Kidney (tissue), 14 donors: ENCODE data around the gene NR5A1. TPM values are rescaled to one million over a fixed set of nuclear protein-coding genes. Genes with fewer than 3 reads are reported as not detected.
A peak's percentile ranks its signal among the peaks of the same experiment; 100 is the strongest.

Source experiments
- DNase-seq, 5 donors: peaks; one replicate each; pipeline ENCODE4 v3.0.0-alpha.2; 2013 to 2020
- FAIRE-seq: peaks from 2 replicates; lab custom pipeline; 2012; peaks lifted over from hg19 to GRCh38; lab: Jason Lieb, UNC
- H3K27ac ChIP-seq, 2 donors: one replicate each; pipeline ENCODE4 v1.7.0; 2013; ENCODE audit warnings: low read depth in 2 of 2, low read length in 2 of 2, inconsistent platforms in 1 of 2
- H3K27me3 ChIP-seq: one replicate; pipeline ENCODE4 v1.7.1; 2013; ENCODE audit warnings: low read length, inconsistent platforms; ENCODE audit not compliant: control insufficient read depth, insufficient read depth
- H3K36me3 ChIP-seq, 3 donors: one replicate each; pipeline versions ENCODE4 v1.7.0 to v1.7.1; 2013; ENCODE audit warnings: low read length in 3 of 3, control low read depth in 1 of 3, inconsistent platforms in 1 of 3; ENCODE audit not compliant: insufficient read depth in 3 of 3, control insufficient read depth in 2 of 3
- H3K4me1 ChIP-seq, 3 donors: one replicate each; pipeline versions ENCODE4 v1.7.0 to v1.7.1; 2013; ENCODE audit warnings: low read length in 3 of 3, inconsistent platforms in 1 of 3, low read depth in 1 of 3; ENCODE audit not compliant: control insufficient read depth in 2 of 3, insufficient read depth in 2 of 3
- H3K4me3 ChIP-seq, 3 donors: one replicate each; pipeline versions ENCODE4 v1.7.0 to v1.8.1; 2013; ENCODE audit warnings: low read length in 3 of 3, control low read depth in 1 of 3, inconsistent platforms in 1 of 3
- H3K9ac ChIP-seq, 3 donors: one replicate each; pipeline versions ENCODE4 v1.7.0 to v1.7.1; 2013; ENCODE audit warnings: low read length in 3 of 3, control low read depth in 1 of 3, inconsistent platforms in 1 of 3
- H3K9me3 ChIP-seq, 3 donors: one replicate each; pipeline versions ENCODE4 v1.7.0 to v1.7.1; 2013; ENCODE audit warnings: low read length in 3 of 3, control low read depth in 1 of 3, inconsistent platforms in 1 of 3; ENCODE audit not compliant: control insufficient read depth in 2 of 3, insufficient read depth in 1 of 3
- intact Hi-C: fragments of 100-400 bp; cut with DNase I; formaldehyde crosslinking; loops from one replicate; pipeline ENCODE4 v1.11.1; 2022
- polyA plus RNA-seq: library from polyadenylated mRNA; stranded (reverse); fragments of 350-450 nt; fragmentation: Illumina TruSeq; extraction: RNeasy Lipid Tissue Mini Kit (QIAGEN cat#74804); gene quantifications from one replicate; pipeline ENCODE4 v1.2.3, GENCODE V29; 2014; ENCODE audit warnings: low read depth, low replicate concordance; ENCODE audit not compliant: insufficient read depth
- total RNA-seq: library from RNA; stranded (reverse); fragmentation: NEBNext Ultra II Directional; extraction: Animal tissue kit (Norgen Biotek cat#: 25700); gene quantifications from one replicate; pipeline ENCODE4 v1.2.1, GENCODE V29; 2021
- TF ChIP-seq, protein P1 (sequence below): IDR thresholded peaks from 3 replicates; pipeline ENCODE4 v1.5.1; 2012; ENCODE audit warnings: mild to moderate bottlenecking, moderate library complexity, borderline replicate concordance; ENCODE audit not compliant: insufficient read depth; ENCODE audit errors: extremely low read depth
- donor health status: control.
- donor health status: control.
- donor health status: control.
- donor health status: control.
- donor health status: control.
- donor health status: DM: yes; HTN: yes; CAD: no.
- donor health status: Normal renal cell carcinoma (clear cell type).

The NR5A1 gene
- total and polyA plus RNA-seq, 2 donors from 2014 or later = not detected

GRCh38 chr9:124479947-124480620, 27.1 kb downstream of the NR5A1 start:
- DNase-seq (no peak), FAIRE-seq (no peak)
- TF ChIP-seq, protein P1, sequence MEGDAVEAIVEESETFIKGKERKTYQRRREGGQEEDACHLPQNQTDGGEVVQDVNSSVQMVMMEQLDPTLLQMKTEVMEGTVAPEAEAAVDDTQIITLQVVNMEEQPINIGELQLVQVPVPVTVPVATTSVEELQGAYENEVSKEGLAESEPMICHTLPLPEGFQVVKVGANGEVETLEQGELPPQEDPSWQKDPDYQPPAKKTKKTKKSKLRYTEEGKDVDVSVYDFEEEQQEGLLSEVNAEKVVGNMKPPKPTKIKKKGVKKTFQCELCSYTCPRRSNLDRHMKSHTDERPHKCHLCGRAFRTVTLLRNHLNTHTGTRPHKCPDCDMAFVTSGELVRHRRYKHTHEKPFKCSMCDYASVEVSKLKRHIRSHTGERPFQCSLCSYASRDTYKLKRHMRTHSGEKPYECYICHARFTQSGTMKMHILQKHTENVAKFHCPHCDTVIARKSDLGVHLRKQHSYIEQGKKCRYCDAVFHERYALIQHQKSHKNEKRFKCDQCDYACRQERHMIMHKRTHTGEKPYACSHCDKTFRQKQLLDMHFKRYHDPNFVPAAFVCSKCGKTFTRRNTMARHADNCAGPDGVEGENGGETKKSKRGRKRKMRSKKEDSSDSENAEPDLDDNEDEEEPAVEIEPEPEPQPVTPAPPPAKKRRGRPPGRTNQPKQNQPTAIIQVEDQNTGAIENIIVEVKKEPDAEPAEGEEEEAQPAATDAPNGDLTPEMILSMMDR = no peak
- peaks cover 11% of the 10 kb centered on the region for H3K27me3 ChIP-seq
- H3K9ac ChIP-seq = no peak overlapping the region
- intact Hi-C loops = no loop called here
- H3K4me1 ChIP-seq = no peaks in the 10 kb centered on the region
- H3K27ac ChIP-seq = no peak overlapping the region
- no peaks in the 10 kb centered on the region for H3K36me3 ChIP-seq
- peaks cover 0 to 4% (median 0%) of the 10 kb centered on the region in 3 donors for H3K9me3 ChIP-seq
- H3K4me3 ChIP-seq = no peak overlapping the region

DNA sequence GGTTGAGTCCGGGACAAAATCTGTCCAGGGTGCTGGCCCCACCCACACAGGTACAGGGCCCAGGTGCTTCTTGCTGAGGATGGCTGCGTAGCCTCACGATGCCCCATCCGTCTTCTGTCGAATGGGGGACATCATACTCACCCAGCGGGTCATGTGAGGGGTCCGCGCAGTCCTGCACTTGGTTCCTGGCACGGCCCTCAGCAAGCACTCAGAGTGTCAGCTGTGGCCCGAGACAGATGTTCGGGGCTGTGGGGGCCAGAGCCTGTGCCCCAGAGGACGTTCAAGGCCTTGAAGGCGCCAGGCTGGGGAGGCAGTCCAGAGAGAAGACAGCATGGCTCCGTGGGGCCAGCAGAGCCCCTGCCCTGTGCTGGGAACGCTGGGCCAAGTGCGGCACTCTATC, 27.8 kb downstream of the NR5A1 start:
- intact Hi-C loops = no loop called here
- FAIRE-seq = no peak
- H3K36me3 ChIP-seq = no peaks in the 10 kb centered on the region
- H3K4me3 ChIP-seq = no peak overlapping the region
- DNase-seq = no peak
- no peak overlapping the region for H3K27ac ChIP-seq
- peaks cover 0 to 4% (median 0%) of the 10 kb centered on the region in 3 donors for H3K9me3 ChIP-seq
- TF ChIP-seq, protein P1 = no peak
- no peaks in the 10 kb centered on the region for H3K4me1 ChIP-seq
- no peak overlapping the region for H3K9ac ChIP-seq
- peaks cover 11% of the 10 kb centered on the region for H3K27me3 ChIP-seq

DNA sequence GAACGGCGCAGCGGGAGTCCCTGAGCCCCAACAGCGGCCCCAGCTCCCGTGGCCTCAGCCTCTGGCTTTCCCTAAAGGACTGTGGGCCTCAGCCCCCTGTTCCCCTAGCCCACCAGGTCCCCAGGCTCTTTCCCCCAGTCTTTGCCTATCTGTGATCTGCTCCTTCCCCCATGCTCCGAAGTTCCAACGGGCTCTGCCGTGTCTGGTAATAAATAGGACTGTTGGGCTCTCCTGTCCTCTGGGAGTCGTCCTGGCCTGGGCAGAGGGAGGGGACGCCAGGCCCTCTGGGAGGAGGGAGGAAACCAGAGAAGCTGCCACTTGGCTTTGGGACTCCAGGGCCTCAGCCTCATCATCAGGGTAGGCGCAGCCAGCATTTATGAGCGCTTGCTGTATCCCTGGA, 28.8 kb downstream of the NR5A1 start:
- intact Hi-C loops = no loop called here
- Histone ChIP-seq H3K9me3 (peaks cover 0 to 4% (median 0%) of the 10 kb centered on the region in 3 donors), H3K36me3 (no peaks in the 10 kb centered on the region), H3K4me3 (no peak overlapping the region), H3K27me3 (peaks cover 11% of the 10 kb centered on the region), H3K9ac (no peak overlapping the region), H3K27ac (no peak overlapping the region), H3K4me1 (no peaks in the 10 kb centered on the region)
- DNase-seq (peak in 1 of 5 donors; percentile 23), FAIRE-seq (no peak)
- TF ChIP-seq, protein P1 = no peak
